ENCODE results near the gene KCNF1.

Gene KCNF1

DNA sequence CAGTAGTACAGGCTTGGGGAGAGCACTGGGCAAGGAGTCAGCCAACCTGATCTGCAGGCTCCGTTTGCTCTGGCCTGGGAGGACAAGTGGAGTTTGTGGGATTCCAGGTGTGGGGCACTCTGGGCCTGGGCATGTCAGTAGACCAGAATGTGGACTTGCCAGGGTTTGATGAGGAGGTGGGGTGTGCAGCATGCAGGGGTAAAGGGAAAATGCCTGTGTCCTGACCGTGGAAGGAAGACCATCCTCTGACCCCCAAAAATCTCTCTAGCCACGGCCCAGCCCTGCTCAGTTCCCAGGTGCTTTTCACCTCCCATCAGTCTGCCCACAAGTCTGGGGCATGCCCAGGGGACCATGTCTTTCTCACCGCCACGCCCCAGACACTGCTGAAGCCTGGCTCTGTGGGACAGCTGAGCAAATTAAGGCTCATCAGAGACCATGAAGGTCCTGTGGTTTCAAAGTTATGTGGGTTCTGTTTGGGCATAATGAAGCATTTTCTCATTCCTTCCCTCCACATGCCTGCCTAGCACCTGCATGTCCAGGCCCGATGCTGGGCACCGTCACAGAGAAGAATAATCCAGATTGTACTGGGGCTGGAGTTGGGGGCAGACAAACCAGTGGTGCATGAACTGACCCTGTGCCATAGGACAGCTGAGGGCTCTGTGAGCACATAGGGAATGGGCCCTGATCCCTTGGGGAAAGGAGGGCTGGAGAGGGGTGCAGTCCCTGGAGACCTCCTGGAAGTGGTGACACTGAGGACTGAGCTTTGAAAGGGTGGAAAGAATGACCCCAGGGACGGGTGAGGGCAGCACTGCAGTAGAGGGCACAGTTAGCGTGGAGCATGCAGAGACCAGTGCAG lies 6.5 kb upstream of the KCNF1 start:
- no peak for DNase-seq (ENCODE audit: low read depth)

DNA sequence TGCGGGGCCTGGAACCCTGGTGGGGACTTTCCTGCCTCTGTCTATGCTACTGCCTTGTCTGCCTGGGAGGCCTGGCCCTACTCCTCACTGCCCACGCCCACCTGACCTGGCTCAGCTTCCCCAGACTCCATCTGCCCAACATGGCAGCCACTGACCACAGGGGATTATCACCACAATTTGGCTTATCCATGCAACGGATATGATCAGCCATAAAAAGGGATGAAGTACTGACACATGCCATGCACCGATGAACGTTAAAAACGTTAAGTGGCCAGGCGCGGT lies 5.9 kb upstream of the KCNF1 start:
- DNase-seq (ENCODE audit: low read depth), result no peak

DNA sequence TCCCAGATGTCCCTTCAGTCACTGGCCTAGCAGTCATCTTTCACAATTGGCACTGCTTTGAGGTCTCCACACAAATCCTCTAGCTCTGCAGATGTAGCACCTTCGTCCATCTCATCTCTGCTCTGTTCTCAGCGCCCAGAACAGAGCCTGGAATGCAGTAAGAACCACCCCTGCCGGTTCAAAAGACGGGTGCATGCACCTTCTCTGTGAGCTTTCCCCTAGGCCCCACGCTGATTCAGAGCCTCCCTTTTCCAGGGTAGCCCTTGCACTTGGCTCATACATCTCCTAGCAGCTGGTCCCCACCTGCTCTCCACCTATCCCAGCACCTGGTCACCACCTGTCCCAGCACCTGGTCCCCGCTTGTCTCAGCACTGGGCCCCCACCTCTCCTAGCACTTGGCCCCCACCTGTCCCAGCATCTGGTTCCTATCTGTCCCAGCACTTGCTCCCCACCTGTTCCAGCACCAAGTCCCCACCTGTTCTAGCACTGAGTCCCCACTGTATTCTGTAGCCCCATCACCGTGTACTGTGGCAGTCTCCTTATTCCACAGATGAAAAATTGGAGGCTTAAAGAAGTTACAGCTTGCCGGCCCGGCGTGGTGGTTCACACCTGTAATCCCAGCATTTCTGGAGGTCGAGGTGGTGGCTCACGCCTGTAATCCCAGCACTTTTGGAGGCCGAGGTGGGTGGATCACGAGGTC lies 4.7 kb upstream of the KCNF1 start:
- no peak for DNase-seq (ENCODE audit: low read depth)

DNA sequence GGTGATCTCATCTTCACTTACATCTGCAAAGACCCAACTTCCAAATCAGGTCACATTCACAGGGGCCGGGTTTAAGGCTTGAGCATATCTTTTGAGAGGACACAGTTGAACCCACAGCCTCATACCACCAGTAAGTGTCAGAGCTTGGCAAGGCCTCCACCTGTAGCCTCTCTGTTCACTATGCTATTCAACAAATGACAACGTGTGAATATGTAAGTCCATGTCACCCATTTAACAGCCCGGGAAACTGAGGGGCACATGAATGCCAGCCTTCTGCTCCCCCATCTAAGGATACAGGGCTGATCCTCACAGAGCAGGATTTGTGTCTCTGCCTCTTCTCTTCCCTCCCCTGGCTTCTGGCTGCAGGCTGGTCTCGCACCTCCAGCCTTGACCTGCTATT lies 3.5 kb upstream of the KCNF1 start:
- DNase-seq (ENCODE audit: low read depth), result no peak

DNA sequence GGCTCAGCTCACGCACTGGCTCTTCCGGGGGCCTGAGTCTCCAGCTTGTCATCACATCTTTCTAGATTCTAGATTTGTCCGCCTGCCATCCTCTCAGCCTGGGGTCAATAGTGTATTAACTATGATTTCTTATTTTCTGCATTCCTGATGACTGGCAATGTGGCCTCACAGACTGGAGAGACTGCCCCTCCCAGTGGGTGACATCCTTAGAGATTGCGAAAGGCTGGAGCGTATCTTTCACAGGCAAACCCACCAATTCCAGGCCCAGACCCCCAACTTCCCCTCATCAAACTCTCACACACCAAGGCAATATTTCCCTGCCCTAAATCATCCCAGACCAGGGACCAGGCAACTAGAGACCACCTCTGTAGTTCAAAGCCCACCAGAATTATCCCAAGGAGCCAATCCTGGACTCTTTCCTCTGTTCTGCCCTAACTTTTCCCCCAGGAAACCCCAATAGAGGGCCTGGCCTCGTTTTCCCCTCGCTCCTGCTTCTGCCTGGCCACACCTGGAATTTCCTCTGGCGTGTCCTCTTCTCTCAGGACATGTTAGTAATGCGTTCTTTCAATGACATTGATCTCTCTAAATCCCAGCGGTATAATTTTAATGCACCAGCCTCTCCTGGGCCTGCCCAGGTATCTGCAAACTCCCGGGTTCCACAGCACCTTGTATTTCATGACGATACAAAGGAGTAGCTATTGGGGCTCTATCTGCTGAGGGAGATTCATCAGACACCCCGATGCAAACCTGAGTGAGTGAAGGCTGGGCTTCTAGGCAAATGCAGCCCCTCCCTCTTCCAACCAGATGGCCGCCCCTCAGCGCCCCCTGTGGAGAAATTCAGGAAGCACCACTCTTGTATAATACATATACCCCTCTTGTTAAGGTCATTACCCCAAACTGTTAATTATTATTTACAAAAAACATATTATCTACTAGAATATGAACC lies 2.4 kb upstream of the KCNF1 start:
- DNase-seq (ENCODE audit: low read depth), result no peak

DNA sequence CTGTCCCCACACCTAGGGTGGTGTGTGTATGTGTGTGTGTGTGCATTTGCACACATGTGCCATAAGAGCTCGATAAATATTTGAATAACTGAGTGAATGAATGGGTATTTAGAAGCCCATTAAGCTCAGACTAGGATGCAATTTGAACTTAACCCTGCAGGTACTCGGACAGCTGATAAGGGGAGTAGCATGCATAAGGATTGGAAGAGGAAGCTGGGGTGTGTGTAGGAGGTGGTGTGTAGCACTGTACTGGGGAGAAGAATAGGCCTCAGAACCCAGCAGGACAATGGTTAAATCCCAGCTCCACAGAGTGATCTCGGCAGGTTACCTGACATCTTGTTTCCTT lies 1.8 kb upstream of the KCNF1 start:
- no peak for DNase-seq (ENCODE audit: low read depth)

DNA sequence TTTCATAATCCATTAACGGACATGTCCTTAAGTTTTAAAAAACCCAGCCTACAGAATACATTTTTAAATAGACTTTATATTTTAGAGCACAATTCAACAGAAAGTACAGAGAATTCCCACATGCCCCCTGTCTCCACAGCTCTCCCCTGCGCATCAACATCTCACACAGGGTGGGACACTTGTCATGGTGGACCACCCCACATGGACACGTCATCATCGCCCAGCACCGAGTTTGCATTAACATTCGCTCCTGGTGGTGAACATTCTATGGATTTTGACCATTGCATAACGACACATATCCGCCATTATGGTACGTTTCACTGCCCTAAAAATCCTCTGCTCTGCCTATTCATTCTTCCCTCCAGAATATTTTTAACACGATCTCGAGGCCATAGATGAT lies 1.1 kb upstream of the KCNF1 start:
- DNase-seq (ENCODE audit: low read depth), result no peak

DNA sequence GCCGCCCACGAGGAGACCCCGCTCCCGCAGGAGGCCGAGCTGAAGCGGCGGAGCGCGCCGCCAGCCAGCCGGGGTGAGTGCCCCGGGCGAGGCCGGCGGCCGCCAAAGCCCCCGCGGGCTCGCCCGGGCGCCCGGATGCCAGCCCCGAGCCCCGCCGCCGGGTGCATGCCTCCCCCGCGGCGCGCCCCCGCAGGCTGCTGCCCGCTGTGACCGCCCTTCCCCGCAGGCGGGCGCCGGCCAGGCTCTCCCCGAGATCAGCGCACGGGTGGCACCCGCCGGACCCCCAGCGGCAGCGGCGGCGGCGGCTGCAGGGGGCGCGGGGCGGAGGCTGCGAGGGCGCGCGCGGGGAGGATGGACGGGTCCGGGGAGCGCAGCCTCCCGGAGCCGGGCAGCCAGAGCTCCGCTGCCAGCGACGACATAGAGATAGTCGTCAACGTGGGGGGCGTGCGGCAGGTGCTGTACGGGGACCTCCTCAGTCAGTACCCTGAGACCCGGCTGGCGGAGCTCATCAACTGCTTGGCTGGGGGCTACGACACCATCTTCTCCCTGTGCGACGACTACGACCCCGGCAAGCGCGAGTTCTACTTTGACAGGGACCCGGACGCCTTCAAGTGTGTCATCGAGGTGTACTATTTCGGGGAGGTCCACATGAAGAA lies 470 bp downstream of the KCNF1 start:
- DNase-seq (ENCODE audit: low read depth), result no peak

DNA sequence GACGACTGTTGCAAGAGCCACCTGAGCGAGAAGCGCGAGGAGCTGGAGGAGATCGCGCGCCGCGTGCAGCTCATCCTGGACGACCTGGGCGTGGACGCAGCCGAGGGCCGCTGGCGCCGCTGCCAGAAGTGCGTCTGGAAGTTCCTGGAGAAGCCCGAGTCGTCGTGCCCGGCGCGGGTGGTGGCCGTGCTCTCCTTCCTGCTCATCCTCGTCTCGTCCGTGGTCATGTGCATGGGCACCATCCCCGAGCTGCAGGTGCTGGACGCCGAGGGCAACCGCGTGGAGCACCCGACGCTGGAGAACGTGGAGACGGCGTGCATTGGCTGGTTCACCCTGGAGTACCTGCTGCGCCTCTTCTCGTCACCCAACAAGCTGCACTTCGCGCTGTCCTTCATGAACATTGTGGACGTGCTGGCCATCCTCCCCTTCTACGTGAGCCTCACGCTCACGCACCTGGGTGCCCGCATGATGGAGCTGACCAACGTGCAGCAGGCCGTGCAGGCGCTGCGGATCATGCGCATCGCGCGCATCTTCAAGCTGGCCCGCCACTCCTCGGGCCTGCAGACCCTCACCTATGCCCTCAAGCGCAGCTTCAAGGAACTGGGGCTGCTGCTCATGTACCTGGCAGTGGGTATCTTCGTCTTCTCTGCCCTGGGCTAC lies 1.2 kb downstream of the KCNF1 start:
- no peak for DNase-seq (ENCODE audit: low read depth)

DNA sequence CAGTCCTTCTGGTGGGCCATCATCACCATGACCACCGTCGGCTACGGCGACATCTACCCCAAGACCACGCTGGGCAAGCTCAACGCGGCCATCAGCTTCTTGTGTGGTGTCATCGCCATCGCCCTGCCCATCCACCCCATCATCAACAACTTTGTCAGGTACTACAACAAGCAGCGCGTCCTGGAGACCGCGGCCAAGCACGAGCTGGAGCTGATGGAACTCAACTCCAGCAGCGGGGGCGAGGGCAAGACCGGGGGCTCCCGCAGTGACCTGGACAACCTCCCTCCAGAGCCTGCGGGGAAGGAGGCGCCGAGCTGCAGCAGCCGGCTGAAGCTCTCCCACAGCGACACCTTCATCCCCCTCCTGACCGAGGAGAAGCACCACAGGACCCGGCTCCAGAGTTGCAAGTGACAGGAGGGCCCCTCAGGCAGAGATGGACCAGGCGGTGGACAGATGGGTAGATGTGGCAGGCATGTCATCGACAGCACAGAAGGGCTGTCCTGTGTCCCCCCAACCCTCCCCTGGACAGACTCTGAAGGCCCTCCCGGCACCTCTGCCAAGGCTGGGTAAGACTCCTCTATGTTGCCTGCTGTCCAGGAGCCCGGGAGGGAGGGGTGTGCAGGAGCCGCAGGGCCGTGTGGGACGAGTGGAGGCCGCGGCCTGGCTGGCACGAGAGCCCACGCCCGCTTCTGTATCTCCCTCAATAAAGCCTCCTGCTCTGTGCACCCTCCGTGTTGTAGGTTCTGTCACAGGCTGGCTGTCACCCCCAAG lies 2.0 kb downstream of the KCNF1 start:
- no peak for DNase-seq (ENCODE audit: low read depth)

DNA sequence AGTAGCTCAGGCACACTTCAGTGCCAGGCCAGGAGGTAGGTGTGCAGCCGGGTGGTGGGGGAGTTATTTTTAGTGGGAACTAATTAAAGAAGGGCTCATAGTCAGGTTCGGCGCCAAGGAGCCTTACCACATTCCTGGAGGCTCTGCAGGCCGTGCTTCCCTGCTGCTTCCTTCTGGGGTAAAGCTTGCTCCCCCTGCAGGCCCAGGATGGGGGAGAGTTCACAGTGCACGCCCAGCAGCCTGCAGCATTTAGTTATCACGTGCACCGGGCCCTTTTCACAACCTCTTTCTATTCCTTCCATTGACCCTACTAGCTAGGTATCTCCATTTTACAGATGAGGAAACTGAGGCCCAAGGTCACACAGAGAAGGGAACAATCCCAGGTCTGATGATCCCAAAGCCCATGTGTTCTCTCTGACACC lies 2.5 kb downstream of the KCNF1 start:
- DNase-seq (ENCODE audit: low read depth), result no peak

DNA sequence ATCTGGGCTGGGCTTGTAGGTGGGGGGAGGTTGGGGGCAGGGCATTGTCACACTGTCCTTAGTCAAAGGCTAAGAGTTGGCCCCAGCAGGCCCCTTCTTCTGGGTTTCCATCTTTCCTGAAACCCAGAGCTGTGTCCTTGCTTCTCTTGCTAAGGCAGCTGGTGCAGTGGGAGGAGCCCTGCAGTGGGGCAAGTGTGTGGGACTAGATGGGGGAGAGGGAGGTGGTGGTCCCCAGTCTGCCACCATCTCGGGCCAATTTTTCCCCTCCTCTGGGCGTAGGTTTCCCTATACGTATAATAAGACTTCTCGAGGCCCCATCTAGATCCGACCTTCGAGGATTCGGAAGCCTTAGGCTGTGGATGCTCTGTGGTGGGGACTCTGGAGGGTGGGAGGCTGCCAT lies 3.5 kb downstream of the KCNF1 start:
- no peak for DNase-seq (ENCODE audit: low read depth)

DNA sequence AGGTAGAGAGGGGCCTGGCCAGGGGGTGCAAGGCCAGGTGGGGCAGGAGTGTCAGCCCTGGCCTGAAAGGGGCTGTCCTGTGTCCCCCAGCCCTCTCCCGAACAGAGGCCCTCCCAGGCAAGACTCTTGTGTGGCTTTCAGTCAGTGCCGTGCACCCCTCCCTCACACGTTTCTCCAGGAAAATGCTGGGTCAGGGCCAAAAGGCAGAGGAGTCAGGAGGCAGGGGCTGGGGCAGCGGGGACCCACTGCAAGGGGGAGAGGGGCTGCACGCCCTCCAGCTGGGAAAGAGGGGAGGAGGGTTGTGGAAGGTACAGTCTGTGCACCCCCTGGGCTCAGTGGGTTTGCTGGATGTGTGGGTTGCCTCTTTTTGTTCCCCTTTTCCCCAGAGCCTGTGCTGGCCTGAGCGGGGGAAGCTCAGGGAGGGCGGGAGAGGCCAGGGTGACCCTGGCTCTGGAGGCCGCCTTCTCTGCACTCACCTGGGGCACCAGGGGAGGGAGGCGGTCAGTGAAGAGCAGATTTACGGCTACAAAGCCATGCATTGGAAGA lies 4.1 kb downstream of the KCNF1 start:
- no peak for DNase-seq (ENCODE audit: low read depth)

DNA sequence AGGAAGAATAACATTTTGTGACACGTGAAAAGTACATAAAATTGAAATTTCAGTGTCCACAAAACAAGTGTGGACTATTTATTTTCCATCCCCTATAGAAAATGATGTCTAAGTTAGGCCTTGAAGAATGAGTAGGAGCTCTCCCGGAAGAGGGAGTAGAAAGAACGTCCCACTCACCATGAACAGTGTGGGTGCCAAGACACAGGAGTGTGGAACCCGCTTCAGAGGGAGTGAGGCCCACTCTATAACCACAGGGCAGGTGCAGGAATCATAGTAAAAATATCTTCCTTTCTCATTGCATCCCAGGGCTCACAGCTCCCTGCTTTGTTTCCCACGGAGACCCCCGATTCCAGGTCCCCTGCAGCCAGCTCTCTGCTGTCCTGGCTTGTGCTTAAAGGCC lies 5.2 kb downstream of the KCNF1 start:
- no peak for DNase-seq (ENCODE audit: low read depth)

DNA sequence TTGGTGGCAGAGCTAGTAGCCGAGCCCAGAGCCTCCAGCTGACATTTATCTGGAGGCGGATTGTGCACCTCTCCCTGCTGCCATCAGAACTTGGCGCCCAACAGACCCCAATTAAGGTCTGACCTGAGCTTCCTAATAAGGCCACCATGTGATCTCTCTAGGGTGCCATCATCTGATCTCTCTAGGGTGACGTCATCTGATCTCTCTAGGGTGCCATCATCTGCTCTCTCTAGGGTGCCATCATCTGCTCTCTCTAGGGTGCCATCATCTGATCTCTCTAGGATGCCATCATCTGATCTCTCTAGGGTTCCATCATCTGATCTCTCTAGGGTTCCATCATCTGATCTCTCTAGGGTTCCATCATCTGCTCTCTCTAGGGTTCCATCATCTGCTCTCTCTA lies 6.2 kb downstream of the KCNF1 start:
- DNase-seq (ENCODE audit: low read depth), result no peak

DNA sequence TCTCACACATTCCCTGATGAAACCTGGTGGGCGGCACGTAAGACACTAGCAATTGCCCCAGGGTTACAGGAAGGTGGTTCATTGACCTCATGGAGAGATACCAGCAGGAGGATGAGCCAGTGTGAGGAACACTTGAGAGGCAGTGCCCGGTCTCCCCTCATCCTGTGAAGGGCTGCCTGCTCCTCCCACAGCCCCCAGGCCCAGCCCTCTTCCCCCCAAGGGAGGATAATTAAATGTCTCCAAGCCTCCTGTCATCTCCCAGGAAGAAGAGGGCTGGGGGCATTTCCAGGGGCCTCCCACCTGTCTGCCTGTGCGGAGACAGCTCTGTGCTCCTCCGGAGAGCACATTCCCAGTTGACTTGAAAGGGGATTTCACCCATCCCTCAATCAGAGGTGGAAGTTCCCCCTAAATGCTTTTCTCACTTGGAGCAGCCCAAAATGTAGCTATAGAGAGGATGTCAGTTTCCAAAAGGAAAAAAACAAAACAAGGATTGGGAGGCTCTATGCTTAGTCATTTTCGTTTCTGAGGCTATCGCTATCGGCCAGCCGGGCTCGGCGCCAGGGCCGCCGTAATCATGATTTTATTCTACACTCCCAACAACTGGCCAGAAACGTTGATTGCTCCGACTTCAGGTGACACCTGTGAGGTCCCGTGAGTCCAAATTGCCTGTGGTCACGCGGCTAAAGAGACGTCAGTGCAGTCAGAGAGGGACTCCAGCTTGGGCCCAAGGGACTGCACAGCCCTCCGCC lies 7.1 kb downstream of the KCNF1 start:
- no peak for DNase-seq (ENCODE audit: low read depth)

DNA sequence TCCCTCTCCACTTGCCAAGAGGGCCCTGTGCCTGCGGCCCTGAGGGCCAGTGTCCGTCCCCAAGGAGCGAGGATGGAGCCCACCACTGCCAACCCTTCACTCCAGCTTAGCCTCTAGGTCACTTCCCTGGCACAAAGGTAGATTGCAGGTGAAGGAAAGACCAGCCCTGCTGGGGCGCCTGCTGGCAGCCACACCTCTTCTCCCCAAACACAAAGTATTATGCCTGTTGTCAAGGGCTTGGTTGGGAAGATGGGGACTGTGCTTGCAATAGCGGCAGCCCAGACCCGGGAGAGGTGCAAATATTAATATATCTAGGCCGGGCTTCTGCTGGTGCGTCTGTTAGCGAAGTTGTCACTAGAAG lies 7.7 kb downstream of the KCNF1 start:
- DNase-seq (ENCODE audit: low read depth), result no peak

DNA sequence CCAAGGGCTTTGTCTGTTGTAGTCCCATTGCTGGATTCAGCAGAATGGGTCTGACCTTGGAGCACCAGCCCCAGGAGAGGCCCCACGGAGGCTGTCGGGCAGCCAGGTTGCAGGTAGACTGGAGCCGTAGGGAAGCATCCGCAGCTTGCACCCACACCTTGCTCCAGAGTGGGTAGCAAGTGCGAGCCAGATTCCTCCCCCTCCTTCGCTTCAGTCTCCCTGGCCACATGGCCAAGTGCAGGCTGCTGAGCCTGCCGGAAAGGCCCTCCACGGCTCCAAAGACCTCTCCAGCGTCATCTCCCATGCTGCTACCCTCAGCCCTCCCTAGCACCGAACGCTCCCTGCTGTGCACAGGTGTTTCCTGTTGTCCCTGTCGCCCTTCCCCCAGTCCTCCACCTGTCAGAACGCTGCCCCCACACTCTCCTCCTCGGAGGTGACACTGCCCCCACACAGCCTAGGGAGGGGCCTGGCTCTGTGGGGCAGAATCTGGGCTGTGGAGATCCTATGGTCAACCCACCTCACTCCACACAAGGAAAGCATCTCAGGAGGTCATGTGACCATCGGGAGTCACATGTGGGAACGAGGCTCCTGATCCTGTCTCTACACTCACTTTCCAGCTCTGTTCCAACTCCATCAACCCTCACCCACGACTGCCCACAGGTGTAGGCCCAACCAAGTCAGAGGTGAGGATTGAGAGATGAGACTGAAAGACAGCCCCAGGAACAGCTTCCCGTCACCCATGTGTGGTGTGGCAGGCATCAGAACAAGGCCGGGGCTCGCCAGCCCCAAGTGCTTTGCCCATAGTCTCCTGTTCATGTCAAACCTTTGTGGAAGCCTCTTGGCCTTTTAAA lies 8.3 kb downstream of the KCNF1 start:
- DNase-seq (ENCODE audit: low read depth), result no peak

DNA sequence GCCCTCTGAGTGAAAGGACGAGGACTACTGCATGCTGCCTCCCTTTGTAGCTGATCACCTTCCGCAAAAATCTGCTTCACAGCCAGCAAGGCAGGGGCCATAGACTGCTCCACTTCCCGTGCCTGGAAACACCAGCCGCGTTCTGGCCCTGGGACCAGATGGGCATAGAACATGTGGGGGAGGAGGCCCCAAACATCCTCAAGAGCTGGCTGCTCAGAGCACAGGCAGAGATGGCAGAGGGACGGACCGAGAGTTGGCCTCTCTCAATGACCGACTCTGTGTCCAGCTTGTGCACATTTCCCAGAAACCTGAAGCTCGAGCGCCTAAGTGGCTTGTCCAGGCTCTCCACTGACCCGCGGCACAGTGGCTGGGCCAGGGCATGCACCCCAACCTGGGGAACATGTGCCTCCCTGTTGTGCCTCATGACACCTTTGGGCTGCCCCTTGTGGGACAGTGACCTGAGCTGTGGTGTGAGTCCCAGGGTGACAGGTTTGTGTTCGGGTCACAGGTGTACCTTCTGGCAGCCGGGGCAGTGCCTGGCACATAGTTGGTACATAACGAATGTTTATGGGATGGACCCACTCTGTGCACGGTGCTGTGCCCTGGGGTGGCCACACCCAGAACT lies 9.1 kb downstream of the KCNF1 start:
- DNase-seq (ENCODE audit: low read depth), result no peak
